Stimulated activated CD8-positive, alpha-beta memory T cell treated with anti-CD3 and anti-CD28 coated beads, Interleukin-15, amount 100 ng/mL, for 1 hour (primary cell): ENCODE results near the gene PCSK5.
"Not testable (repeated sequence)": the region's sequence is repeated elsewhere in the genome, so short reads cannot be mapped to it uniquely, and the experiment has no call there.

Experiments used
- DNase-seq: peaks from one replicate; pipeline ENCODE4 v3.0.0-alpha.2; 2020; ENCODE audit warnings: low read depth

PCSK5 gene

GRCh38 chr9:75963321-75963720 is 72.8 kb downstream of the PCSK5 start:
- DNase-seq = not testable (repeated sequence)

- DNase-seq = no peak
These were observed 74.0 kb downstream of the PCSK5 start for GRCh38 chr9:75964427-75964826.

- no peak for DNase-seq
These were observed 74.8 kb downstream of the PCSK5 start for GRCh38 chr9:75965231-75965630.

GRCh38 chr9:75967556-75967955 is 77.1 kb downstream of the PCSK5 start:
- no peak for DNase-seq

GRCh38 chr9:75974016-75974766 is 83.7 kb downstream of the PCSK5 start:
- no peak for DNase-seq

- DNase-seq = no peak
These were observed 84.6 kb downstream of the PCSK5 start for GRCh38 chr9:75975071-75975470.

- DNase-seq = no peak
These were observed 86.1 kb downstream of the PCSK5 start for GRCh38 chr9:75976549-75976948.

- no peak for DNase-seq
These were observed 88.9 kb downstream of the PCSK5 start for GRCh38 chr9:75979362-75979761.

- DNase-seq = no peak
These were observed 93.0 kb downstream of the PCSK5 start for GRCh38 chr9:75983319-75984045.

- DNase-seq = no peak
These were observed 95.0 kb downstream of the PCSK5 start for GRCh38 chr9:75985515-75985914.

- no peak for DNase-seq
These were observed 98.2 kb downstream of the PCSK5 start for GRCh38 chr9:75988663-75989062.

- DNase-seq = no peak
These were observed 99.7 kb downstream of the PCSK5 start for GRCh38 chr9:75990156-75990555.

- DNase-seq = no peak
These were observed 100.3 kb downstream of the PCSK5 start for GRCh38 chr9:75990576-75991304.

GRCh38 chr9:75992482-75993206 is 102.2 kb downstream of the PCSK5 start:
- DNase-seq = no peak

GRCh38 chr9:75993434-75993833 is 103.0 kb downstream of the PCSK5 start:
- no peak for DNase-seq

GRCh38 chr9:75995066-75995465 is 104.6 kb downstream of the PCSK5 start:
- DNase-seq = no peak

- DNase-seq = no peak
These were observed 106.3 kb downstream of the PCSK5 start for GRCh38 chr9:75996726-75997125.

GRCh38 chr9:75997206-75997605 is 106.7 kb downstream of the PCSK5 start:
- no peak for DNase-seq

GRCh38 chr9:75998096-75998780 is 107.8 kb downstream of the PCSK5 start:
- no peak for DNase-seq

GRCh38 chr9:76001459-76001858 is 111.0 kb downstream of the PCSK5 start:
- no peak for DNase-seq

GRCh38 chr9:76003041-76003440 is 112.6 kb downstream of the PCSK5 start:
- DNase-seq = no peak

GRCh38 chr9:76004526-76004925 is 114.1 kb downstream of the PCSK5 start:
- no peak for DNase-seq
